ENCODE results near the gene WDR37.

DNA sequence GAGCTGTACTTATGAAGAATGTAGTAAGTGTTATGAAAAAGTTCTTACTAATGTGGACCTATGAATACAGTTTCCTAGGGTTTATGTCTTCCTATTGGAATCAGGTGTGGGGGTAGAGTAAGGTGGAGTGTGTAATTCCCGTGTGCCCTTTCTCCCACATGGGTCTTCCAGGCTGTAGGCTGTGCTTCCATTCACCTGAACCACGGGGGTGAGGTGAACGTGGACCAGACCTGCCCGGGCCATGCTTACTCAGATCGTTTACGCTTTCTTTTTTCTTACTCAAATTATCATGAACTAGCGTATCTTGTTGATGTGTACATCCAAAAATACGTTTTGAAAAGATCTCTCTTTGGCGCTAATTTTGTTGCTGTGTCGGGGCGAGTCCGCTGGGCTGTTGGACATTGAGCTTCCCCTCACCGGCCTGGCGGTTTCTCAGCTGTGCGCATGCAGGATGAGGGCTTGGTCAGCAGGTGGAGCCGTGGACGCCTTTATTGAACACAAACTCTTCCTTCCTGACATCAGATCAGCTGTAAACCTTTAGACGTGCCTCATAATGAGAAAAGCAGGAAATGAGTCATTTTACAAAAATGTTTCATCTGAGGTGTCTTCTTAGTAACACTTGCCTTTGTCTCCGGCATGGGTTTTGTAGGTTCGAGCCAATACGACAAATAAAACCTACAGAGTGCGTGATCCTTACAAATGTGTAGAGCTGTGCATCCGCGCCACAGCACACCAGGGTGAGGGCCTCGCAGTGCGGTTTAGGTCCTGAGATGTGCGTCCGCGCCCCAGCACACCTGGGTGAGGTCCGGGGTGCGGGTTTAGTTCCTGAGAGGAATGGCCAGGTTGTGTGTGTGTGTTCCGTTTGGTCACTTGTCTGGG, 53.8 kb downstream of the WDR37 start:
- peak; percentile 57 for TF ChIP-seq RAD21 (IDR thresholded peaks at IDR 0.05; ENCODE audit: insufficient read depth, low read depth, low read length)
- no peak for TF ChIP-seq EP300 (IDR thresholded peaks at IDR 0.05; ENCODE audit: borderline replicate concordance in 1 of 2, control insufficient read depth in 1 of 2, low read depth in 2 of 2, low read length in 2 of 2)

Measured in GM12878 (cell line).